GM12892 (cell line): Measurements from ENCODE around the gene UPP1.
"Not testable (repeated sequence)": the region's sequence is repeated elsewhere in the genome, so short reads cannot be mapped to it uniquely, and the experiment has no call there.

Source experiments
- DNase-seq: peaks from one replicate; pipeline ENCODE4 v3.0.0; 2011; ENCODE audit not compliant: insufficient read length
- FAIRE-seq: peaks from 2 replicates; lab custom pipeline; 2011; peaks lifted over from hg19 to GRCh38; lab: Jason Lieb, UNC
- POLR2A ChIP-seq: IDR thresholded peaks from 2 replicates; pipeline ENCODE4 v1.6.1; 2011; ENCODE audit warnings: low read depth, low read length, control low read depth
- POLR2AphosphoS5 ChIP-seq: IDR thresholded peaks from 2 replicates; pipeline ENCODE4 v1.6.1; 2011; ENCODE audit warnings: low read depth, low read length, control low read depth
- TAF1 ChIP-seq: IDR thresholded peaks from 2 replicates; pipeline ENCODE4 v1.6.1; 2011; ENCODE audit warnings: low read depth, mild to moderate bottlenecking, control low read depth, low read length, borderline replicate concordance

The UPP1 gene

GRCh38 chr7:48058990-48059389 lies 30.1 kb upstream of the UPP1 start:
- DNase-seq: no peak
- TF ChIP-seq POLR2AphosphoS5: no peak
- TF ChIP-seq POLR2A: no peak
- TF ChIP-seq TAF1: no peak
- FAIRE-seq: no peak

- no peak for FAIRE-seq
These were observed 29.4 kb upstream of the UPP1 start for GRCh38 chr7:48059706-48060105.

GRCh38 chr7:48063985-48064384 lies 25.1 kb upstream of the UPP1 start:
- FAIRE-seq: no peak
- DNase-seq: no peak
- no peak for TF ChIP-seq POLR2AphosphoS5
- TF ChIP-seq TAF1: no peak
- no peak for TF ChIP-seq POLR2A

More at GRCh38 chr7:48059706-48060105, 29.4 kb upstream of the UPP1 start:
- no peak for DNase-seq
- TF ChIP-seq POLR2A (no peak), TAF1 (no peak), POLR2AphosphoS5 (no peak)

- TF ChIP-seq POLR2AphosphoS5 (no peak), TAF1 (no peak), POLR2A (no peak)
- FAIRE-seq: no peak
- DNase-seq: no peak
These were observed 21.6 kb upstream of the UPP1 start for GRCh38 chr7:48067475-48067874.

GRCh38 chr7:48074204-48074654 lies 14.8 kb upstream of the UPP1 start:
- FAIRE-seq (no peak), DNase-seq (no peak)
- no peak for TF ChIP-seq POLR2AphosphoS5
- TF ChIP-seq POLR2A: no peak
- no peak for TF ChIP-seq TAF1

- no peak for DNase-seq
- no peak for FAIRE-seq
- TF ChIP-seq POLR2A: no peak
- no peak for TF ChIP-seq POLR2AphosphoS5
These were observed 11.6 kb upstream of the UPP1 start for GRCh38 chr7:48077423-48077822.

GRCh38 chr7:48078470-48078869 lies 10.6 kb upstream of the UPP1 start:
- no peak for TF ChIP-seq POLR2A
- TF ChIP-seq POLR2AphosphoS5: no peak
- TF ChIP-seq TAF1: no peak
- FAIRE-seq (no peak), DNase-seq (no peak)

GRCh38 chr7:48082378-48082777 lies 6.7 kb upstream of the UPP1 start:
- peak; percentile 67 for FAIRE-seq
- DNase-seq: not testable (repeated sequence)

- TF ChIP-seq POLR2AphosphoS5: no peak
- no peak for TF ChIP-seq TAF1
- no peak for TF ChIP-seq POLR2A
- FAIRE-seq (no peak), DNase-seq (no peak)
These were observed 5.8 kb upstream of the UPP1 start for GRCh38 chr7:48083114-48083830.

- TF ChIP-seq TAF1 (no peak), POLR2A (peak; percentile 36; the same call in 1 of the 2 replicates), POLR2AphosphoS5 (peak; percentile 56; the same call in 1 of the 2 replicates)
- FAIRE-seq (peak; percentile 96), DNase-seq (peak; percentile 53)
These were observed 4.2 kb upstream of the UPP1 start for GRCh38 chr7:48084727-48085432.

- DNase-seq: no peak
- FAIRE-seq: no peak
- TF ChIP-seq TAF1 (no peak), POLR2A (no peak), POLR2AphosphoS5 (no peak)
These were observed 3.7 kb upstream of the UPP1 start for GRCh38 chr7:48085433-48085791.

GRCh38 chr7:48085942-48086341 lies 3.1 kb upstream of the UPP1 start:
- no peak for DNase-seq
- TF ChIP-seq POLR2AphosphoS5 (no peak), POLR2A (no peak), TAF1 (no peak)
- no peak for FAIRE-seq
